Uterus (tissue), 2 donors: Measurements from ENCODE around the gene PHB1.

Experiments
- POLR2A ChIP-seq, 2 donors: fragments of 450-650 bp; IDR thresholded peaks; one replicate each; pipeline ENCODE4 v1.6.1; 2016; ENCODE audit warnings: antibody characterized with exemption in 2 of 2, mild to moderate bottlenecking in 1 of 2, moderate library complexity in 1 of 2
- TF ChIP-seq, protein P1 (sequence below), 4 experiments: fragments of 200-600 bp in 2 of 4; fragments of 450-650 bp in 2 of 4; sonication (generic) in 2 of 4; IDR thresholded peaks; one replicate each; pipeline ENCODE4 v1.5.1; 2016 to 2019; ENCODE audit warnings: antibody characterized with exemption in 4 of 4, mild to moderate bottlenecking in 2 of 4, moderate library complexity in 1 of 4

DNA sequence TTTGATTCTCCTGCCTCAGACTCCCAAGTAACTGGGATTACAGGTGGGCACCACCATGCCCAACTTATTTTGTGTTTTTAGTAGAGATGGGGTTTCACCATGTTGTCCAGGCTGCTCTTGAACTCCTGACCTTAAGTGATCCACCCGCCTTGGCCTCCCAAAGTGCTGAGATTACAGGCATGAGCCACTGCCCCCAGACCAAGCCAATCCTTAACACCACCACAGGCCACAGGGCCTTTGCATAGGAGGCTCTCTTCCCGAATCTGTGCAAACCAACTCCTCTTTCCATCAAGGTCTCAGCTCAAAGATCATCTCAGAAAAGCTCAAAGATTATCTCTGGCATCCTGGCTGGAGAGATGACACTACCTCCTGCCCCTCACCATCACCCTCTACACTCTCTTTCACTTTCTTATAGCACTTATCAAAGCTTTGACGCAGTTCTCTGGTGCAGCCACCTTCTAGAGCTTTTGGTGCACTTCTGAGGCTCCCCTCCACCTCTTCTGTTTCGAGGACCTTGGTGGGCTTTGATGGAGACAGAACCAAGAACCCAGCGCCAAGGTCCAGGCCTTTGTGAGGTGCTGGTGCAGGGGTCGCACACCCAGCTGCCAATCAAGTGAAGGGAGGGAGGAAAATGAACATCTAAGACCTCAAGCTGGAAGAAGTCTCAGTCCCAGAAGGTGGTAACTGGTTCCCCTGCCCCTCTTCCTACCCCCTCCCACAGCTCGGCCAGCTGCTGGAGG lies 23.2 kb upstream of the PHB1 start:
- TF ChIP-seq, protein P1, sequence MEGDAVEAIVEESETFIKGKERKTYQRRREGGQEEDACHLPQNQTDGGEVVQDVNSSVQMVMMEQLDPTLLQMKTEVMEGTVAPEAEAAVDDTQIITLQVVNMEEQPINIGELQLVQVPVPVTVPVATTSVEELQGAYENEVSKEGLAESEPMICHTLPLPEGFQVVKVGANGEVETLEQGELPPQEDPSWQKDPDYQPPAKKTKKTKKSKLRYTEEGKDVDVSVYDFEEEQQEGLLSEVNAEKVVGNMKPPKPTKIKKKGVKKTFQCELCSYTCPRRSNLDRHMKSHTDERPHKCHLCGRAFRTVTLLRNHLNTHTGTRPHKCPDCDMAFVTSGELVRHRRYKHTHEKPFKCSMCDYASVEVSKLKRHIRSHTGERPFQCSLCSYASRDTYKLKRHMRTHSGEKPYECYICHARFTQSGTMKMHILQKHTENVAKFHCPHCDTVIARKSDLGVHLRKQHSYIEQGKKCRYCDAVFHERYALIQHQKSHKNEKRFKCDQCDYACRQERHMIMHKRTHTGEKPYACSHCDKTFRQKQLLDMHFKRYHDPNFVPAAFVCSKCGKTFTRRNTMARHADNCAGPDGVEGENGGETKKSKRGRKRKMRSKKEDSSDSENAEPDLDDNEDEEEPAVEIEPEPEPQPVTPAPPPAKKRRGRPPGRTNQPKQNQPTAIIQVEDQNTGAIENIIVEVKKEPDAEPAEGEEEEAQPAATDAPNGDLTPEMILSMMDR (IDR thresholded peaks at IDR 0.05): no peak
- TF ChIP-seq POLR2A (IDR thresholded peaks at IDR 0.05): no peak
